ENCODE results near the gene ACOX1. TPM values are rescaled to one million over a fixed set of nuclear protein-coding genes. Genes with fewer than 3 reads are reported as not detected.

The ACOX1 gene
- polyA plus RNA-seq, 1 of the 3 experiments (the other 2 are of a cell fraction): 21.5 TPM

GRCh38 chr17:75945211-75945610, 33.8 kb downstream of the ACOX1 start:
- H3K9me2 ChIP-seq: no peaks in the 10 kb centered on the region
- peaks cover 34 to 71% of the 10 kb centered on the region in 2 experiments for H3K36me3 ChIP-seq (replicated peaks in 1 of 2; ENCODE audit: control insufficient read depth in 1 of 2, insufficient read depth in 2 of 2, low read length in 1 of 2)
- peaks cover 17% of the 10 kb centered on the region for H3F3A ChIP-seq (replicated peaks; ENCODE audit: insufficient read depth)
- H2AFZ ChIP-seq (ENCODE audit: low read depth): no peak overlapping the region
- no peaks in the 10 kb centered on the region for H3K27me3 ChIP-seq (ENCODE audit: insufficient read depth)
- H3K4me1 ChIP-seq (ENCODE audit: control insufficient read depth in 1 of 2, insufficient read depth in 2 of 2, low read depth in 1 of 2, low read length in 1 of 2): peaks cover 0 to 6% of the 10 kb centered on the region in 2 experiments; a peak in 1 of 4 replicates
- no peaks in the 10 kb centered on the region for H3K9me3 ChIP-seq
- H3K9ac ChIP-seq: no peak overlapping the region
- H3K79me2 ChIP-seq (ENCODE audit: insufficient read depth): peaks cover 3% of the 10 kb centered on the region; the same call in 1 of the 2 replicates
- no peak overlapping the region for H3K27ac ChIP-seq (ENCODE audit: low read depth in 2 of 2, low read length in 1 of 2)
- no peak overlapping the region for H3K4me2 ChIP-seq
- H4K20me1 ChIP-seq (ENCODE audit: insufficient read depth): no peaks in the 10 kb centered on the region
- DNase-seq: no peak
- no peak overlapping the region for H3K4me3 ChIP-seq (ENCODE audit: low read depth in 2 of 2, low read length in 1 of 2)
- no peak for TF ChIP-seq CHD2 (IDR thresholded peaks at IDR 0.05; ENCODE audit: low read length, partially characterized antibody)
- no peak for TF ChIP-seq PBX3 (IDR thresholded peaks at IDR 0.05)
- no peak for TF ChIP-seq SIN3A (IDR thresholded peaks at IDR 0.05; ENCODE audit: borderline replicate concordance, low read depth, low read length)
- no peak for TF ChIP-seq EP300 (IDR thresholded peaks at IDR 0.05; ENCODE audit: borderline replicate concordance in 1 of 2, low read depth in 1 of 2, low read length in 1 of 2)
- TF ChIP-seq TCF12 (IDR thresholded peaks at IDR 0.05): no peak
- TF ChIP-seq TEAD4 (IDR thresholded peaks at IDR 0.05; ENCODE audit: borderline replicate concordance, insufficient read depth): no peak
- no peak for TF ChIP-seq YY1 (IDR thresholded peaks at IDR 0.05; ENCODE audit: low read depth)
- TF ChIP-seq NRF1 (IDR thresholded peaks at IDR 0.05; ENCODE audit: low read depth, low read length): no peak
- TF ChIP-seq FOSL2 (IDR thresholded peaks at IDR 0.05; ENCODE audit: borderline replicate concordance, low read depth): no peak
- ChIA-PET POLR2A (no interaction called here), CTCF (interaction anchor here (0.7 to 1.7 kb wide), 2 partner anchors 15 to 55 kb away, joined by 3 read pairs; no protein-coding TSS in a partner anchor)
- 67% methylated on average over 2 of the region's 2 CpGs for WGBS (ENCODE audit: low lambda C conversion rate)

DNA sequence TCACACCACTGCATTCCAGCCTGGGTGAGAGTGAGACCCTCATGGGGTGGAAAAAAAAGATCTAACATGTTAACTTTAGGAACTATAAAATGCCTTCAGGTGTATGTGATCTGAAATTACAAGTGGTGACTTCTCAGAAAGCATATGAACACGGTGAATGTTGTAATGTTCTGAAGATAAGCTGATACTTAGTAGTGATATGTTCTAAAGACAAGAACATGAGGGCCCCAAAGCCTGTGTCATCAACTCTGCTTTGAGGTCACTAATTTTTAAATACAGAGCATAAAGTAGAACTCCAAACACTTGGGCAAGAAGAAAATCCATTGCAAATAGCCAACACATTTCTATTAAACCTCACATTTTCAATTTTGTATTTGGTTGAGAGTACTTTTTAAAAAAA, 35.5 kb downstream of the ACOX1 start:
- H3F3A ChIP-seq (replicated peaks; ENCODE audit: insufficient read depth): peaks cover 17% of the 10 kb centered on the region
- ChIA-PET POLR2A (no interaction called here), CTCF (interaction anchor here (1.7 kb wide), 1 partner anchor 62 kb away, joined by 5 read pairs; no protein-coding TSS in a partner anchor)
- WGBS (ENCODE audit: low lambda C conversion rate): 90% methylated on average over 1 of the region's 1 CpG
- no peaks in the 10 kb centered on the region for H3K27me3 ChIP-seq (ENCODE audit: insufficient read depth)
- H3K27ac ChIP-seq (ENCODE audit: low read depth in 2 of 2, low read length in 1 of 2): no peak overlapping the region
- H3K4me2 ChIP-seq: no peak overlapping the region
- H3K9me2 ChIP-seq: no peaks in the 10 kb centered on the region
- peaks cover 5% of the 10 kb centered on the region; the same call in 1 of the 2 replicates for H3K79me2 ChIP-seq (ENCODE audit: insufficient read depth)
- H3K9me3 ChIP-seq: no peaks in the 10 kb centered on the region
- H3K4me3 ChIP-seq (ENCODE audit: low read depth in 2 of 2, low read length in 1 of 2): no peak overlapping the region
- H3K4me1 ChIP-seq (ENCODE audit: control insufficient read depth in 1 of 2, insufficient read depth in 2 of 2, low read depth in 1 of 2, low read length in 1 of 2): peaks cover 0 to 8% of the 10 kb centered on the region in 2 experiments; a peak in 1 of 4 replicates
- no peak for DNase-seq
- no peak overlapping the region for H3K9ac ChIP-seq
- peaks cover 25 to 54% of the 10 kb centered on the region in 2 experiments for H3K36me3 ChIP-seq (replicated peaks in 1 of 2; ENCODE audit: control insufficient read depth in 1 of 2, insufficient read depth in 2 of 2, low read length in 1 of 2)
- H4K20me1 ChIP-seq (ENCODE audit: insufficient read depth): no peaks in the 10 kb centered on the region
- no peak overlapping the region for H2AFZ ChIP-seq (ENCODE audit: low read depth)
- no peak for TF ChIP-seq FOXJ3 (CRISPR knock-in tag; IDR thresholded peaks at IDR 0.05)
- TF ChIP-seq, protein P1, sequence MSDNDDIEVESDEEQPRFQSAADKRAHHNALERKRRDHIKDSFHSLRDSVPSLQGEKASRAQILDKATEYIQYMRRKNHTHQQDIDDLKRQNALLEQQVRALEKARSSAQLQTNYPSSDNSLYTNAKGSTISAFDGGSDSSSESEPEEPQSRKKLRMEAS (IDR thresholded peaks at IDR 0.05; ENCODE audit: low read depth): no peak
- TF ChIP-seq RXRA (IDR thresholded peaks at IDR 0.05; ENCODE audit: borderline replicate concordance, low read depth): no peak
- no peak for TF ChIP-seq ELF1 (IDR thresholded peaks at IDR 0.05)
- TF ChIP-seq, protein P2, sequence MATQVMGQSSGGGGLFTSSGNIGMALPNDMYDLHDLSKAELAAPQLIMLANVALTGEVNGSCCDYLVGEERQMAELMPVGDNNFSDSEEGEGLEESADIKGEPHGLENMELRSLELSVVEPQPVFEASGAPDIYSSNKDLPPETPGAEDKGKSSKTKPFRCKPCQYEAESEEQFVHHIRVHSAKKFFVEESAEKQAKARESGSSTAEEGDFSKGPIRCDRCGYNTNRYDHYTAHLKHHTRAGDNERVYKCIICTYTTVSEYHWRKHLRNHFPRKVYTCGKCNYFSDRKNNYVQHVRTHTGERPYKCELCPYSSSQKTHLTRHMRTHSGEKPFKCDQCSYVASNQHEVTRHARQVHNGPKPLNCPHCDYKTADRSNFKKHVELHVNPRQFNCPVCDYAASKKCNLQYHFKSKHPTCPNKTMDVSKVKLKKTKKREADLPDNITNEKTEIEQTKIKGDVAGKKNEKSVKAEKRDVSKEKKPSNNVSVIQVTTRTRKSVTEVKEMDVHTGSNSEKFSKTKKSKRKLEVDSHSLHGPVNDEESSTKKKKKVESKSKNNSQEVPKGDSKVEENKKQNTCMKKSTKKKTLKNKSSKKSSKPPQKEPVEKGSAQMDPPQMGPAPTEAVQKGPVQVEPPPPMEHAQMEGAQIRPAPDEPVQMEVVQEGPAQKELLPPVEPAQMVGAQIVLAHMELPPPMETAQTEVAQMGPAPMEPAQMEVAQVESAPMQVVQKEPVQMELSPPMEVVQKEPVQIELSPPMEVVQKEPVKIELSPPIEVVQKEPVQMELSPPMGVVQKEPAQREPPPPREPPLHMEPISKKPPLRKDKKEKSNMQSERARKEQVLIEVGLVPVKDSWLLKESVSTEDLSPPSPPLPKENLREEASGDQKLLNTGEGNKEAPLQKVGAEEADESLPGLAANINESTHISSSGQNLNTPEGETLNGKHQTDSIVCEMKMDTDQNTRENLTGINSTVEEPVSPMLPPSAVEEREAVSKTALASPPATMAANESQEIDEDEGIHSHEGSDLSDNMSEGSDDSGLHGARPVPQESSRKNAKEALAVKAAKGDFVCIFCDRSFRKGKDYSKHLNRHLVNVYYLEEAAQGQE (IDR thresholded peaks at IDR 0.05; ENCODE audit: low read depth, low read length): no peak
- no peak for TF ChIP-seq FOXM1 (IDR thresholded peaks at IDR 0.05; ENCODE audit: low read depth)

Data from SK-N-SH (cell line).